H1 (cell line): ENCODE results near the gene SIGLECL1. TPM values are rescaled to one million over a fixed set of nuclear protein-coding genes. Genes with fewer than 3 reads are reported as not detected.

Experiments
- KDM4A ChIP-seq: IDR thresholded peaks from one replicate; pipeline ENCODE4 v1.7.1; 2012; ENCODE audit warnings: low read depth, mild to moderate bottlenecking, moderate library complexity, low read length, inconsistent platforms; ENCODE audit not compliant: severe bottlenecking
- KDM5A ChIP-seq: fragments of 200-600 bp; IDR thresholded peaks from 2 replicates; pipeline ENCODE4 v1.7.1; 2012; ENCODE audit warnings: mild to moderate bottlenecking, low read length, inconsistent platforms, mixed read lengths
- RFX5 ChIP-seq: IDR thresholded peaks from 2 replicates; pipeline ENCODE4 v1.6.1; 2011; ENCODE audit warnings: low read depth, low read length, improper control_type of control experiment, borderline replicate concordance
- polyA plus RNA-seq, 7 experiments: library from polyadenylated mRNA; depleted of rRNA in 3 of 7; stranded (reverse) in 5 of 7; unstranded in 2 of 7; fragments of >200 nt in 5 of 7; fragments of 200-250 nt in 2 of 7; gene quantifications; 1 replicate in 5 of 7; 2 replicates in 1 of 7; 4 replicates in 1 of 7; pipeline versions ENCODE4 v1.2.1 to v1.2.3, GENCODE V29; 2011 to 2013; ENCODE audit warnings: missing spikeins in 2 of 7, mixed read lengths in 2 of 7
- total RNA-seq: library from RNA; stranded (reverse); fragmentation: NEBNext Ultra II Directional; extraction: Animal tissue kit (Norgen Biotek cat#: 25700); gene quantifications from 2 replicates; pipeline ENCODE4 v1.2.1, GENCODE V29; 2021

SIGLECL1 gene
- total and polyA plus RNA-seq, 2 of the 8 experiments (the other 6 are each of a cell fraction or from before 2014, with no cell fraction given): not detected

DNA sequence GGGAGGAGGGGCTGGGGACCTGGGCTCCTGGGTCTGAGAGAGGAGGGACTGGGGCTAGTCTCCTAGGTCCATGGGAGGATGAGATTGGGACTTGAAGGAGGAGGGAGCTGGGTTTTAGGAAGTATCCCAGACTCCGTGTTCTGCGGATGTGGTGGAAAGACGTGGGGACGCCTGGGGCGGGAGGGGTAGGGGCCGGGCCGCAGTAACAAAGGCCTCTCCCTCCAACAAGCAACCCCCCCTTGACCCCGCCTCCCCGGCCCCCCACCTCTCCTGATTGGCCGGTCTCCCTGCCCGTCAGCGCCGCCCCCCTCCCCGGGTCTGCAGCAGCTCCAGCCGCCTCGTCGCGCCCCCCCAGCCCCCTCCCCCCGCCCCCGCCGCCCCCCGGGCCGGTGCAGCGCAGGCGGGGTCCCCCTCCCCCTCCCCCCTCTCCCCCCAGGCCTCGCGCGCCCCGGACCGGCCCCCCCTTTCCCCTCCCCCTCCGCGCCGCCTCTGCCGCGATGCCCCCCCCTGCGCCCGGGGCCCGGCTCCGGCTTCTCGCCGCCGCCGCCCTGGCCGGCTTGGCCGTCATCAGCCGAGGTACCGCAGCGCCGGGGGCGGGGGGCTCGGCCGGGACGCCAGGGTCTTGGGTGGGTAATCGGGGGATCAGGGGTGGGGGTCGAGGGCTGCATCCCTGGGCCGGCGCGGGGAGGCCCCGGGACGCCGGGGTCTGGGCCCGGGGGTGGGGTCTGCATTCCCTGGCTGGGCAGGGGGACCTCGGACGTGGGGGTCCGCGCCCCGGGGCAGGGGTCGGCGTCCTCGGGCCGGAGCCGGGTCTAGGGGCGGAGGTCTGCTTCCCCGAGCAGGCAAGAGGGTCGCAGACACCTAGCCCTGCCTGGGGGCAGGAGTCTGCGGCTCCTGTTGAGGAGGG is 60.7 kb downstream of the SIGLECL1 start, which contains the start of gene IGLON5 (continued):
- TF ChIP-seq RFX5 (no peak), KDM5A (no peak), KDM4A (no peak)
